ENCODE results near the gene IL20.

Gene IL20

GRCh38 chr1:206896261-206896660 lies 30.8 kb downstream of the IL20 start:
- no peaks in the 10 kb centered on the region for H3K27me3 ChIP-seq (ENCODE audit: control insufficient read depth, insufficient read depth, low read length)
- H3K9me3 ChIP-seq (ENCODE audit: control insufficient read depth, insufficient read depth, low read length) = no peaks in the 10 kb centered on the region
- no peaks in the 10 kb centered on the region for H3K4me1 ChIP-seq (ENCODE audit: control insufficient read depth, insufficient read depth, low read length)
- H3K4me3 ChIP-seq (ENCODE audit: low read depth, low read length) = no peak overlapping the region
- no peak overlapping the region for H3K9ac ChIP-seq (ENCODE audit: low read depth, low read length)
- H3K36me3 ChIP-seq (ENCODE audit: control insufficient read depth, insufficient read depth, low read length) = no peaks in the 10 kb centered on the region

DNA sequence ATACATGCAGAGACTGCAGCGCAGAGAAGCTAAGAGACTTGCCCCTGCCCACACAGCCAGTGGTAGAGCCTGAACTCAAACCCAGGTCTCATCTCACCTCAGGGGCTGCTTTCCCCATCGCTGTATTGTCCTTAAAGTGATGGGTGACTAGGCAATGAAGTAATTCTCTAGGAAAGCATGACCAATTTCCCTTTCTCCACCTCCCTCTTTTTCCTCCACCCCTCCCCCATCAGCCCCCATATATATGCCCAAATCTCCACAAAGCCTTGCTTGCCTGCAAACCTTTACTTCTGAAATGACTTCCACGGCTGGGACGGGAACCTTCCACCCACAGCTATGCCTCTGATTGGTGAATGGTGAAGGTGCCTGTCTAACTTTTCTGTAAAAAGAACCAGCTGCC lies 31.8 kb downstream of the IL20 start, which contains the start of gene IL24:
Gene IL24, plus strand, starts transcription at position 269 of the 400 bp plus-strand sequence. CDS start 390 bp downstream, outside the sequence.
- Histone ChIP-seq H3K36me3 (ENCODE audit: control insufficient read depth, insufficient read depth, low read length) (no peaks in the 10 kb centered on the region), H3K27me3 (ENCODE audit: control insufficient read depth, insufficient read depth, low read length) (no peaks in the 10 kb centered on the region), H3K4me1 (ENCODE audit: control insufficient read depth, insufficient read depth, low read length) (no peaks in the 10 kb centered on the region), H3K9ac (ENCODE audit: low read depth, low read length) (no peak within 1 kb of the TSS), H3K4me3 (ENCODE audit: low read depth, low read length) (no peak within 1 kb of the TSS), H3K9me3 (ENCODE audit: control insufficient read depth, insufficient read depth, low read length) (no peaks in the 10 kb centered on the region)

DNA sequence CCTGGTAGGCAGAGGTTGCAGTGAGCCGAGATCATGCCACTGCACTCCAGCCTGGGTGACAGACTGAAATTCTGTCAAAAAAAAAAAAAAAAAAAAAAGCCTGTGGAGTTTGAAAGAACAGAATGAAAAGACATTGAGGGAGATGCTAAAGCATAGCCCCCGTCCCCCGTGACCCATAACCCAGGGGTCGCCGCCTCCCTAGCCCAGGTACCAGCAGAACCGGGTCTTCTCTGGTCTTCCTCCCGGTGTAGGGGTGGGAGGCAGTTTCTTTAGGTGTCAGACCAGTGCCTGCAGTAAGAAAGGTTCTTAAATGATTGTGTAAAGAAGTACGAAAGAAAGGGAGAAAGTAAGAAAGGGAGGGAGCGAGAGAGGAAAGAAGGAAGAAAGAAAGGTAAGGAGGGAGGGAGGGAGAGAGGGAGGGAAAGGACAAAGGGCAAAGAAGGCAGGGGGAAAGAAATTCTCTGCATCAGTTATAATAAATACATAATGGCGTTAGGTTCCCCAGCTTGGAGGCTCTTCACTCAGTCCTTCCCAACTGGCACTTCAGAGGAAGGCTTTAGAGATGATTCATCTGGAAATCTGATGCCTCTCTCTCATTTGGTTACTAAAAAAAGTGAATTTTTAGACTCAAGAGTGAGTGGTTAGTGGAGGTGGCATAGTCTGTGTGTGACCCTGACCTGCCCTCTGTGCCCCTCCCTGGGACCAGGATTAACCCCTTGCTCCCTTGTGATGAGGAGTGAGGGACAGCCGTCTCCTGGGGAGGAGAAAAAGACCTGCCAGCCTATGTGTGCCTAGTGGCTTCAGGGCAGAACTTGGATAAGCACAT lies 32.9 kb downstream of the IL20 start:
- H3K9ac ChIP-seq (ENCODE audit: low read depth, low read length) = no peak overlapping the region
- no peaks in the 10 kb centered on the region for H3K36me3 ChIP-seq (ENCODE audit: control insufficient read depth, insufficient read depth, low read length)
- no peaks in the 10 kb centered on the region for H3K9me3 ChIP-seq (ENCODE audit: control insufficient read depth, insufficient read depth, low read length)
- no peaks in the 10 kb centered on the region for H3K27me3 ChIP-seq (ENCODE audit: control insufficient read depth, insufficient read depth, low read length)
- no peak overlapping the region for H3K4me3 ChIP-seq (ENCODE audit: low read depth, low read length)
- no peaks in the 10 kb centered on the region for H3K4me1 ChIP-seq (ENCODE audit: control insufficient read depth, insufficient read depth, low read length)

- no peak overlapping the region for H3K9ac ChIP-seq (ENCODE audit: low read depth, low read length)
- H3K4me1 ChIP-seq (ENCODE audit: control insufficient read depth, insufficient read depth, low read length) = no peaks in the 10 kb centered on the region
- H3K27me3 ChIP-seq (ENCODE audit: control insufficient read depth, insufficient read depth, low read length) = no peaks in the 10 kb centered on the region
These were observed 33.5 kb downstream of the IL20 start for GRCh38 chr1:206898915-206899431.

GRCh38 chr1:206899717-206900116 lies 34.3 kb downstream of the IL20 start:
- Histone ChIP-seq H3K4me1 (ENCODE audit: control insufficient read depth, insufficient read depth, low read length) (no peaks in the 10 kb centered on the region), H3K27me3 (ENCODE audit: control insufficient read depth, insufficient read depth, low read length) (no peaks in the 10 kb centered on the region), H3K9ac (ENCODE audit: low read depth, low read length) (no peak overlapping the region), H3K4me3 (ENCODE audit: low read depth, low read length) (no peak overlapping the region), H3K9me3 (ENCODE audit: control insufficient read depth, insufficient read depth, low read length) (no peaks in the 10 kb centered on the region), H3K36me3 (ENCODE audit: control insufficient read depth, insufficient read depth, low read length) (no peaks in the 10 kb centered on the region)

More at GRCh38 chr1:206898915-206899431, 33.5 kb downstream of the IL20 start:
- Histone ChIP-seq H3K36me3 (ENCODE audit: control insufficient read depth, insufficient read depth, low read length) (no peaks in the 10 kb centered on the region), H3K9me3 (ENCODE audit: control insufficient read depth, insufficient read depth, low read length) (no peaks in the 10 kb centered on the region), H3K4me3 (ENCODE audit: low read depth, low read length) (no peak overlapping the region)

DNA sequence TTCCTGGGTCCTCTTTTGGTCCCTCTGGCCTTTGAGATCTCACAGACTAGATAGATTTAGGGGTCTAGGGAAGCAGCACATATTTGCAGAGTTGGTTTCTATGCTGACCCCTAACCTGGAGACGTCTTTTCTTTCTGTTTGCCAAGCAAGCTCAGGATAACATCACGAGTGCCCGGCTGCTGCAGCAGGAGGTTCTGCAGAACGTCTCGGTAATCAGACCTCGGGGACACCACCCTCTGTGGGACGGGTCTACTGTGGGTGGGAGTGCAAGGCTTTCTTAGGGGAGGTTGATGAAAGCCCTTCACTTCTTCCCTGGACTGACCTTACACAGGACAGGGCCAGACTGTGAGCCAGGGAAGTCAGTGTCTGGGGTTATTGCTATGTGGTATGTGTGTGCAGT lies 34.7 kb downstream of the IL20 start:
- H3K9me3 ChIP-seq (ENCODE audit: control insufficient read depth, insufficient read depth, low read length) = no peaks in the 10 kb centered on the region
- no peaks in the 10 kb centered on the region for H3K4me1 ChIP-seq (ENCODE audit: control insufficient read depth, insufficient read depth, low read length)
- no peaks in the 10 kb centered on the region for H3K27me3 ChIP-seq (ENCODE audit: control insufficient read depth, insufficient read depth, low read length)
- no peak overlapping the region for H3K9ac ChIP-seq (ENCODE audit: low read depth, low read length)
- H3K36me3 ChIP-seq (ENCODE audit: control insufficient read depth, insufficient read depth, low read length) = no peaks in the 10 kb centered on the region
- H3K4me3 ChIP-seq (ENCODE audit: low read depth, low read length) = no peak overlapping the region

DNA sequence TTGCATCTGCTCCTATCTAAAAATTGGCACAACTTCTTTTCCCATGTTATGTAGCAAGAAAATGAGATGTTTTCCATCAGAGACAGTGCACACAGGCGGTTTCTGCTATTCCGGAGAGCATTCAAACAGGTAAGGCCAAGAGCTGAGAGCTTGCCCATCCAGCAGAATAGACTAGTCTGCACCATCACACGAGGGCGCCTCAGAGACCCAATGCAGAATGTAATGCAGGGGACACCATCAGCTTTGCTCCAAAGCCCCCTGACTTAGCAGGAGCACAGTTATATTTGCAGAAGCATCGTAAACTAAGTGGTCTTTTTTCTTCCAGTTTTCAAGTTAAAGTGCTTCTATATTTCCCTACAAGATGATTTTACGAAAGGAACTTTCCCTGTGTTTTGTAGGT lies 36.5 kb downstream of the IL20 start:
- Histone ChIP-seq H3K4me3 (ENCODE audit: low read depth, low read length) (no peak overlapping the region), H3K27me3 (ENCODE audit: control insufficient read depth, insufficient read depth, low read length) (peaks cover 5% of the 10 kb centered on the region), H3K9ac (ENCODE audit: low read depth, low read length) (no peak overlapping the region), H3K4me1 (ENCODE audit: control insufficient read depth, insufficient read depth, low read length) (no peaks in the 10 kb centered on the region), H3K9me3 (ENCODE audit: control insufficient read depth, insufficient read depth, low read length) (no peaks in the 10 kb centered on the region), H3K36me3 (ENCODE audit: control insufficient read depth, insufficient read depth, low read length) (no peaks in the 10 kb centered on the region)

GRCh38 chr1:206902702-206903101 lies 37.3 kb downstream of the IL20 start:
- H3K36me3 ChIP-seq (ENCODE audit: control insufficient read depth, insufficient read depth, low read length) = no peaks in the 10 kb centered on the region
- no peaks in the 10 kb centered on the region for H3K9me3 ChIP-seq (ENCODE audit: control insufficient read depth, insufficient read depth, low read length)
- H3K27me3 ChIP-seq (ENCODE audit: control insufficient read depth, insufficient read depth, low read length) = peaks cover 12% of the 10 kb centered on the region
- H3K4me3 ChIP-seq (ENCODE audit: low read depth, low read length) = no peak overlapping the region
- H3K4me1 ChIP-seq (ENCODE audit: control insufficient read depth, insufficient read depth, low read length) = peaks cover 4% of the 10 kb centered on the region
- H3K9ac ChIP-seq (ENCODE audit: low read depth, low read length) = no peak overlapping the region

GRCh38 chr1:206903687-206904086 lies 38.3 kb downstream of the IL20 start:
- Histone ChIP-seq H3K4me3 (ENCODE audit: low read depth, low read length) (no peak overlapping the region), H3K9ac (ENCODE audit: low read depth, low read length) (no peak overlapping the region), H3K36me3 (ENCODE audit: control insufficient read depth, insufficient read depth, low read length) (no peaks in the 10 kb centered on the region), H3K27me3 (ENCODE audit: control insufficient read depth, insufficient read depth, low read length) (peaks cover 22% of the 10 kb centered on the region), H3K4me1 (ENCODE audit: control insufficient read depth, insufficient read depth, low read length) (peaks cover 5% of the 10 kb centered on the region), H3K9me3 (ENCODE audit: control insufficient read depth, insufficient read depth, low read length) (no peaks in the 10 kb centered on the region)

DNA sequence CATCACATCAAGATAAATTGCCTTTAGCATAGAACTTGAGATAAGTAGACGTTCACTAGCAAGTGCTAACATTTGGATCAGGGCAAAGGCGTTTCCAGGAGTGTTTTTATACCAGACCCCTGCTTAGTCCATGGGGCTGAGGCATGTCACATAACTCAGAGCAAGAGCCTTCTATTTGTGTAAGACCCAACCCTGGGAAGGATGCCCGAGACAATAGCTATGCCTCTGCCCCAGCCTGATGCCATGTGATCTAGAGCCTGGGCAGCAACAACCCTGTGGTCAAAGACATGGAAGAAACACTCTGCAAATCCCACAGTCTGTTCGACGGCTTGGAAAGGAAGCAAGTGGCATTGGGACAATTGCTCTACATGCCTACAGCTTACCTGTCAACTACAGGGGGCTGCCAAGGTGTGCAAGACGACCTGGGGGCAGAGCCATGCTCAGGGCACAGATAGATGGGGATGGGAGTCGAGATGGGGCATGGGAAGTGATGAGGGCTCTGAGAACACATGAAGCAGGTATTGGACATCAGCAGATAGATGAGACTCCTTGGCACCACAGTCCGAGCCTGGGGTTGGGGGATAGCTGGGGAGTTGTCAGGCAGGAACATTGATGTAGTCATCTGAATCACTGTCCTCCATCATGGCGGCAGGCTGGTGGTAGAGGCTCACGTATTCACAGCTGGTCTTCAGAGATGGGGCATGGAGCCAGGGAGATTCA lies 39.2 kb downstream of the IL20 start:
- Histone ChIP-seq H3K9me3 (ENCODE audit: control insufficient read depth, insufficient read depth, low read length) (no peaks in the 10 kb centered on the region), H3K27me3 (ENCODE audit: control insufficient read depth, insufficient read depth, low read length) (peaks cover 26% of the 10 kb centered on the region), H3K4me3 (ENCODE audit: low read depth, low read length) (no peak overlapping the region), H3K4me1 (ENCODE audit: control insufficient read depth, insufficient read depth, low read length) (peaks cover 7% of the 10 kb centered on the region), H3K9ac (ENCODE audit: low read depth, low read length) (no peak overlapping the region), H3K36me3 (ENCODE audit: control insufficient read depth, insufficient read depth, low read length) (no peaks in the 10 kb centered on the region)

GRCh38 chr1:206905295-206906164 lies 40.1 kb downstream of the IL20 start:
- Histone ChIP-seq H3K36me3 (ENCODE audit: control insufficient read depth, insufficient read depth, low read length) (no peaks in the 10 kb centered on the region), H3K4me3 (ENCODE audit: low read depth, low read length) (no peak overlapping the region), H3K27me3 (ENCODE audit: control insufficient read depth, insufficient read depth, low read length) (peaks cover 35% of the 10 kb centered on the region), H3K9ac (ENCODE audit: low read depth, low read length) (no peak overlapping the region), H3K9me3 (ENCODE audit: control insufficient read depth, insufficient read depth, low read length) (no peaks in the 10 kb centered on the region), H3K4me1 (ENCODE audit: control insufficient read depth, insufficient read depth, low read length) (peaks cover 11% of the 10 kb centered on the region)
